HG03457 (cell line): ENCODE results near the gene ZIC4.

Source experiments
- ATAC-seq: cut with Tn5 transposase; IDR thresholded peaks from one replicate; pipeline ENCODE4 v1.9.1; 2021; ENCODE audit warnings: moderate number of reproducible peaks; ENCODE audit not compliant: unreplicated experiment

ZIC4 gene

DNA sequence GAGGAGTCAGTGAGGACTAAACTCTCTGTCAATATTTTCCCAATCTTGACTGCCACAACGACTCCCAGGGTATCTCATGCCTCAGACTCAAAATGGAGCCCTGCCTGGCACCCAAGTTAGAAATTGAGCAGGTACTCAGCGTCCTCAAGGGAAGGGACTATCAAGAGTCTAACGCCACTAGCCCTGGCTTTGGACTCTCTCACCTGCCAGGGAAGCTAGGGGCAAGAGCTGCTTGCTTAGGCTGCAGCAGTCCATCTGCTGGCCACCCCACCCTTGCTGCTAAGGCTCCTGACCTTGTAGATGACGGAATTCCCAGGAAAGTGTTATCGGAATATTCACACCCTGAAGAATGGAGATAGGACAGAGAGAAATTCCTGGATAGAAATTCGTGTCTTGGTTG, 33.0 kb downstream of the ZIC4 start:
- no peak for ATAC-seq

- ATAC-seq, result no peak
Observed at GRCh38 chr3:147372525-147373027, 33.8 kb downstream of the ZIC4 start.

GRCh38 chr3:147371771-147372340, 34.5 kb downstream of the ZIC4 start:
- no peak for ATAC-seq

GRCh38 chr3:147371140-147371539, 35.2 kb downstream of the ZIC4 start:
- no peak for ATAC-seq

GRCh38 chr3:147370349-147370748, 36.0 kb downstream of the ZIC4 start:
- no peak for ATAC-seq

DNA sequence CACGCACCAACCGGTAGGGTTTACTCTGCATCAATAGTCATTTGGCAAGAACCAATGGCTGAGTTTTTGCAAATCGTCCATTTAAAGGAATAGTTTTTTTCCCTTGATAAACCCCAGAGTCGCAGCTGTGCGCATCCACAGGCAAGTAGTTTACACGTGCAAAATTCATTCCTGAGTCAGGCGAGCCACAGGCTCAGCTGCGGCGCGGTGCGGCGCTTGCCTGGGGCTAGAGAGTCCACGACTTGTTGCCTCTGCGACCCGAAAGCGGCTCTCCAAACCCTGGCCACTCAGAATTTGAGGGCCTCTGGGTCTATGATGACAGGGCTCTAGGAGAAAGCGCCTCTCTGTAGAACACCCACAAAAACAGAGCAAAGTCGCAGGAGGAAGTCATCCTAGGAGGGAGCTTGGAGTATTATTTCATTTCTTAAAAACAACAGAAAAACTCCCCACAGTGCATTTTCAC, 36.7 kb downstream of the ZIC4 start:
- ATAC-seq, result no peak

DNA sequence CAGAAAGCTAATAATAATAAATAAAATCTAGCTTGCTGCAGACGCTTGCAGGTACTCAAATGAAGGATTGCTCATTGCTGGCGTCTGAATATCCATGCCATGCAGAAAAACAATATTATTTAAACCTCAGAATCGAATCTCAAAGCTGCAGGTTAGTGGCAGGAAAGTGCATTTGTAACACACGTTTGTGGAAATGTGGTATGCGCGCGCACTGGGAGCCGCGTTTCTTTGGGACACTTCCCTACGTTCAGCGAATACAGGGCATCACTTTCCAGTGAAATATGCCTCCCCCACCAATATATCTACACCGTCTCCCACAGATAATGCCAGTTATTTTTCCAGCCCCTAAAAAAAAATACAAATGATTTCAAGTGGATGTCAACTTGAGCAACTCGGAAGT, 37.1 kb downstream of the ZIC4 start:
- no peak for ATAC-seq

GRCh38 chr3:147368561-147369221, 37.7 kb downstream of the ZIC4 start:
- no peak for ATAC-seq

DNA sequence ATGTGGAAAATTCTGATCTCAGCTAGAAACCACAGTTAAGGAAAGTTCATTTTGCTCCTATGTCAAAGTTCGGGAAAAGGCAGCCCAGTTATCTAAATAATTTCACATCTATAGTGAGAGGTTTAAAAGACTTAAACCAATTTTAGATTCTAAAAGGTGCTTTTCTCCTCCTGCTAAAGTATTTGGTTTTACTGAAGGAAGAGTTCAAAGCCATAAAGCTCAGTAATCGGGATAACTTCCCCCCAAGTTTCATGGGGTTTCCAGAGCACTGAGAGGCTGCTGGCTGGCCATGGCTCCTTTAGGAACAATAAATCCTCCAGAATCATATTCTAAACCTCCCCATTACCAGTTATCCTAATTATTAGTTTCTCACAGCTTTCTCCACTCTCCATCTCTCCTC, 38.2 kb downstream of the ZIC4 start:
- ATAC-seq, result no peak

DNA sequence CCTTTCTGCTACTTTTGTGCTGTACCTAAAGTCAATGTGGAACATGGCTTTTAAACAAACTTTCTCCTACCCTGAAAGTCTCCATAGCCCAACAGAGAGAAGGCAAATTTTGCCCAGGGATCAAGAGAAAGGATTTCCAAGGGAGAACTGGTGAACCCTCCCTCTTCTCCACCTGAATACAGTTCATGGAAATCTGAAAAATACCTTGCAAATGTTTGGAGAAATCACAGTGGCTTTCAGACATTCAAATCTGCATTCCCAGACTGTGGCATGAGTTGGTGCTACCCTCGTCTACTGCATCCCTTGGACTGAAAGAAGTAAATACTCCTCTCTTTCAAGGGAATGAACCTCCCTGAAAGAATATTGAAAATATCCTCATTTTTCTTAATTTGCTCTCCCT, 38.7 kb downstream of the ZIC4 start:
- no peak for ATAC-seq

DNA sequence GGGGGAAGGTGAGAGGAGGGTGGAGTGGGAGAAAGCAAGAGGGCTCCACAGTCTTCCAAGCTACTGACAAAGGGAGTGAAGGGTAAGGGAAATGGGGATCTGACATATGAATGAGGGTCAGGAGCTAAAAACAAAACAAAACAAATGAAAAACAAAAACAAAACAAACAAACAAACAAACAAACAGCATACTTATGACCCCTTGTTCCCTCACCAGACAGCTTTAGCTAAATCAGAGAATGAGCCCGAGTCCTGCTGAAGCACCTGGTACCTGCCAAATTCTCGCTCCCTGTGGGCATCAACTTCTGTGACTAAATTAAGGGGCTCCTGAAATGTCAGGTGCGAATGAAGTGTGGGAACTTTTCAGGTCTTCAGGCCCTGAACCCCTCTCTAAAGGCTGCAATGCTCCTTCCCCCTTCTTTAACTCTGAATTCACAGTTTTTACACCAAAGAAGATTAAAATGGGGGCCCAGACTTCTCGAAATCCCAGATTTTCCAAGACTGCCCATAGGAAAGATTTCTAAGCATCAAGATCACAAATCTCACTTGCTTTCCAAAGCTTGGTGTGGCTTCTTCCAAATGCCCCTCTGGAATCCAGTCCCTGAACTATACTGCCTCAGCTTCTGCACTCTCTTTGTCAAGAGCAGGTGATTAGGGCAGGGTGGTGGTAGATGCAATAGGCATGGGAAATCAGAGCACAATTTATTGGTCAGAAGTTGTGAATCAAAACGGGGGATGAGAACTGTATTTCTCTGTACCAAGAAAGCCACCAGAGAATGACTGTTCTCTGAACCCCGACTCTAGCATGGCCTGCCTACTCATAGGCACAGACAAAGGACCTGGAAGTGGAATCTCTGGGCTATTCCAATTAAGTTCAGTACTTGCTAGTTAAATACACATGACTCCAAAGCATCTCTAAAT, 40.9 kb downstream of the ZIC4 start:
- no peak for ATAC-seq

DNA sequence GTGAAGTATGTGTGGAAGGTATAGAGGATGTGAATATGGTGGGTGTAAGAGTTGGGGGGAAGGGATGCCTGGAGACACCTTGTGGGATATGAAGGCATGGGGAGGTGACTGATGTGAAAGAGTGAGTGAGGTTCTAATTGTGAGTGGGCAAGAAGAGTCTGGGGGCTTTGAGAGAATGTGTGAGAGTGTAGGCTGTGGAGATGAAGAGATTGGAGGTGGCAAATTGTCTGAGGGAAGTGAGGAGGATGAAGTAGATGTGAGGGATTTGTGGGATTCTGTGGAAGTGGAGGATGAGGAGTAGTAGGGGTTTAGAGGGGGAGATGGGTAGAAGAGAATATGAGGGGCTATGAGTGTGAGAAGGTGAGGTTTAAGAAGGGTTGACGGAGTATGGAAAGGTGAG, 41.6 kb downstream of the ZIC4 start:
- no peak for ATAC-seq

DNA sequence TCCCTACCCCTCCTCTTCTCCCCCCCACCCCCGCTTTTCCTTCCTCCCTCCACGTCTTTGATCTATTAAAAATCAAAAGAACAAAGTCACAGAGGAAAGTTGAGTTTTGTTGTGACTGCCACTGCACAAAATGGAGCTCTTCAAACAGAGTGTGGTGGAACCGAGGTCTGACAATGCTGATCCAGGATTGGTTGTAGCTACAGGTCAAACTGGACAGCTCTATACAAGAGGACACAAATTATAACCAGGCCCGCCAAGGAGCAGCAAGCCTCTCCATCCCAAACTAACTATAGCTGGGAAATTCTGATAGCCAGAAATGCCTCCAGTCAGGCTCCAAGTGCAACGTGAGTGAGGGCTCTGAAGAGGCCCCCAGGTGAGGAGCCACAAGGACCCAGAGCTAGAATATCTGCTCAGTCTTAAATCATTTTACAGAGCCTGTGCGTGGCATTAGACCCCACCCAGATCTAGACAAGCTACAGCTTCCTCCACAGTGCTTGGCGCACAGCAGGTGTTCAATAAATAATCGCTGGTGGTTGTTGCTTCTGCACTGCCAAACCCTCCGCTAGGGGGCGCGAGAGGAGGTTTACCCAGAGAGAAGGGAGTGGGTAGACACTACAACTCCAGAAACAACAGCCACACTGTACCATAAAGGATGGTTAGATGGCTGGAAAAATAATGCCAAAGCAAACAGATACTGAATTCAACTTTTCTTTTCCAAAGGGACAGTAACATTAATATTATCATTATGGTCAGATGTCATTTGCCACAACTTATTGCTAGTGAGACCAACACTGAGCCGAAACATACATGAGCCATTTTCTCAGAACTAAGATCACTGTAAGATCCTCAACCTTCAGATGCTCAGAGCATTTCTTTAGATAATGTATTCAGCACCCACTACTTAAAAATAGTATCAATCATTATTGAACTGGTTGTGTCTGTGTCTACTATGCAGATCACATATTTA, 44.6 kb downstream of the ZIC4 start:
- no peak for ATAC-seq

GRCh38 chr3:147360646-147361453, 45.5 kb downstream of the ZIC4 start:
- no peak for ATAC-seq

GRCh38 chr3:147360051-147360439, 46.3 kb downstream of the ZIC4 start:
- no peak for ATAC-seq

- ATAC-seq, result no peak
Observed at GRCh38 chr3:147359177-147360050, 46.9 kb downstream of the ZIC4 start.

DNA sequence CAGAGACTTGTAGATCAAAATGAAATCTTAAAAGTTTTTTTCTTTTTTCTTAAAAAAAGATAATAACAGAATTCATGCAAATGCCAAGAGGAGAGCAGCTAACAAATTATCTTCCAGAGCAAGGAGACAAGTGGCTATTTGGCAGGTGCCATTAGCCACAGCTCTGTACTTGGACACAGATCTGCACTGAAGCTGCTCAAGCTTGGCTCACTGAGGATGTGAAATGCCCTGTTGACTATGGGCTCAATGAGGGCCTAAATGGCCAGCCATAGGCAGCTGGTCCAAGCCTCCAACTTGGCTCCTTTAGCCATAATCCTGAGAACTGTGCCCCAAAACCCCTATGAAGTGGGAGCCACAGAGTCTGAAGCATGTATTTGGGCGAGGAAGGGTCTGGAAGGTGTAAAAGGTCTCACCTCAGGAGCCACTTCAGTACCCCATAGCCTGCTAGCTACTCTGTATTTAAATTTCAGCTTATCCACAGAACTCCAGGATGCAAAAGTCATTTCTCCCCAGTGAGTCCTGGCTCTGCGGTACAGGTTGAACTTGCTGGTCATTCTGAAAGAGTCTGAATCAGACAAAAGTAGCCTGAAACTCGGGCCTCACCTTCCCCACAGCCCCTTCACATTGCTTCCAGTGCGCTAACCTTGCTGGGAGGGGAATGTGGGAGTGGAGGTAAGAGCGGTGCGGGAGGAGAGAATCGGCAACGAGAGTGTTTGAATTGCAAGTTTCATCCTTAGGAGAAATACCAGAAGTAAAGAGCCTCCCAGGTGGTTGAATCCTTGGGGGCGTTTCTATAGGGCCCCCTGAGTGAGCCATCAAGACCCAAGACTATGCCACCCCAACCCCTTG, 48.0 kb downstream of the ZIC4 start:
- ATAC-seq, result no peak
